A673 (cell line): Measurements from ENCODE around the gene CCBE1. TPM values are rescaled to one million over a fixed set of nuclear protein-coding genes. Genes with fewer than 3 reads are reported as not detected.

ENCODE experiments used
- BruUV-seq: library from RNA; stranded (reverse); fragments of 400-500 nt; replicated peaks from 2 replicates; lab custom pipeline; 2021; lab: Mats Ljungman, UMichigan
- CTCF ChIA-PET: fragments of 300-600 bp; sonication (Branson Sonifier 250); formaldehyde crosslinking; loops from one replicate; lab custom pipeline; 2022; ENCODE audit warnings: antibody characterized with exemption; lab: Charles Lee
- POLR2A ChIA-PET: fragments of 300-600 bp; sonication (Branson Sonifier 250); formaldehyde crosslinking; loops from one replicate; lab custom pipeline; 2022; ENCODE audit warnings: antibody characterized with exemption; ENCODE audit not compliant: low non-redundant PET; lab: Charles Lee
- DNase-seq: peaks from one replicate; pipeline ENCODE4 v3.0.0-alpha.2; 2015; ENCODE audit warnings: low spot score
- H3K27ac ChIP-seq: fragments of 200-600 bp; sonication (generic); 2 replicates; pipeline ENCODE4 v1.5.1; 2016; ENCODE audit warnings: mixed run types, low read depth, mild to moderate bottlenecking, mixed read lengths, antibody characterized with exemption, low read length; ENCODE audit not compliant: poor library complexity, severe bottlenecking
- H3K27me3 ChIP-seq: fragments of 200-600 bp; sonication (generic); replicated peaks from 2 replicates; pipeline ENCODE4 v1.6.1; 2017; ENCODE audit warnings: mixed run types, low read depth, mild to moderate bottlenecking, mixed read lengths, antibody characterized with exemption, low read length; ENCODE audit not compliant: insufficient read depth, poor library complexity
- H3K36me3 ChIP-seq: fragments of 200-600 bp; sonication (generic); 2 replicates; pipeline ENCODE4 v1.6.1; 2016; ENCODE audit warnings: mixed run types, mild to moderate bottlenecking, mixed read lengths, antibody characterized with exemption, low read length; ENCODE audit not compliant: insufficient read depth, poor library complexity, severe bottlenecking
- H3K4me1 ChIP-seq: fragments of 200-600 bp; sonication (generic); 2 replicates; pipeline ENCODE4 v1.6.1; 2017; ENCODE audit warnings: mixed run types, mild to moderate bottlenecking, mixed read lengths, antibody characterized with exemption, low read length; ENCODE audit not compliant: insufficient read depth, poor library complexity, severe bottlenecking
- H3K4me3 ChIP-seq: fragments of 200-600 bp; sonication (generic); 2 replicates; pipeline ENCODE4 v1.5.1; 2016; ENCODE audit warnings: low read depth, mixed run types, mild to moderate bottlenecking, mixed read lengths, low read length; ENCODE audit not compliant: poor library complexity, severe bottlenecking
- H3K9me3 ChIP-seq: fragments of 200-600 bp; sonication (generic); 2 replicates; pipeline ENCODE4 v1.6.1; 2016; ENCODE audit warnings: mixed run types, low read depth, mild to moderate bottlenecking, mixed read lengths, antibody characterized with exemption, low read length; ENCODE audit not compliant: poor library complexity, severe bottlenecking
- EZH2 ChIP-seq: fragments of 200-600 bp; sonication (generic); IDR thresholded peaks from 2 replicates; pipeline ENCODE4 v1.6.1; 2017; ENCODE audit warnings: borderline replicate concordance, low read depth, mild to moderate bottlenecking, mixed read lengths, antibody characterized with exemption, low read length; ENCODE audit not compliant: poor library complexity, severe bottlenecking
- intact Hi-C: fragments of 100-400 bp; cut with micrococcal nuclease; formaldehyde crosslinking; loops from one replicate; pipeline ENCODE4 v1.10.0; 2022; ENCODE audit not compliant: unreplicated experiment
- total RNA-seq: library from RNA; stranded (reverse); gene quantifications from 2 replicates; pipeline ENCODE4 v1.2.3, GENCODE V29; 2021
- TF ChIP-seq, protein P1 (sequence below): fragments of 300-800, 200-600 bp; sonication (generic); conservative IDR thresholded peaks from 2 replicates; pipeline ENCODE4 v1.5.1; 2017; ENCODE audit warnings: low read depth, mild to moderate bottlenecking, antibody characterized with exemption, low read length, moderate library complexity, mixed read lengths

Gene CCBE1
- total RNA-seq, 1 experiment from 2014 or later, result not detected

DNA sequence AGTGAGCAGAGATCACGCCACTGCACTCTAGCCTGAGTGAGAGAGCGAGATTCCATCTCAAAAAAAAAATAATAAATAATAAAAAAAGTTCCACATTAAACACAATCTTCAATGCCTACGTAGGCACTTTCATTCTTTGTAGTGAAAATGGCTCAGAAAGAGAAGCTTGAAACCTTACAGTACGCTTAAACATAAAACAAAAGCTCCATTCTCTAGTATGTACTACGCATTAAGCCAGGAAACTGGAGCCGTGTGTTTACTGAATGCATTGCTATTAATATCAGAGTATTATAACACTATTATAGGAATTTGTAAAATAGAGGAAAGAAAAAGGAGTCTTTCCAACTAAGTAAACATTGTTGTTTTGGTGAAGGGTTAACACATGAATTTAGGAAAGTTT is 296.8 kb downstream of the CCBE1 start:
- TF ChIP-seq, protein P1, sequence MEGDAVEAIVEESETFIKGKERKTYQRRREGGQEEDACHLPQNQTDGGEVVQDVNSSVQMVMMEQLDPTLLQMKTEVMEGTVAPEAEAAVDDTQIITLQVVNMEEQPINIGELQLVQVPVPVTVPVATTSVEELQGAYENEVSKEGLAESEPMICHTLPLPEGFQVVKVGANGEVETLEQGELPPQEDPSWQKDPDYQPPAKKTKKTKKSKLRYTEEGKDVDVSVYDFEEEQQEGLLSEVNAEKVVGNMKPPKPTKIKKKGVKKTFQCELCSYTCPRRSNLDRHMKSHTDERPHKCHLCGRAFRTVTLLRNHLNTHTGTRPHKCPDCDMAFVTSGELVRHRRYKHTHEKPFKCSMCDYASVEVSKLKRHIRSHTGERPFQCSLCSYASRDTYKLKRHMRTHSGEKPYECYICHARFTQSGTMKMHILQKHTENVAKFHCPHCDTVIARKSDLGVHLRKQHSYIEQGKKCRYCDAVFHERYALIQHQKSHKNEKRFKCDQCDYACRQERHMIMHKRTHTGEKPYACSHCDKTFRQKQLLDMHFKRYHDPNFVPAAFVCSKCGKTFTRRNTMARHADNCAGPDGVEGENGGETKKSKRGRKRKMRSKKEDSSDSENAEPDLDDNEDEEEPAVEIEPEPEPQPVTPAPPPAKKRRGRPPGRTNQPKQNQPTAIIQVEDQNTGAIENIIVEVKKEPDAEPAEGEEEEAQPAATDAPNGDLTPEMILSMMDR, result no peak
- TF ChIP-seq EZH2, result no peak
- intact Hi-C loops, result loop anchor here (5.0 kb wide), 2 partner anchors 198 to 618 kb away; no protein-coding TSS in a partner anchor
- DNase-seq, result no peak
- no peaks in the 10 kb centered on the region for H3K4me1 ChIP-seq
- no peak overlapping the region for H3K27ac ChIP-seq
- H3K27me3 ChIP-seq, result no peaks in the 10 kb centered on the region
- no peaks in the 10 kb centered on the region for H3K9me3 ChIP-seq
- BruUV-seq, result no TSS peak
- no peak overlapping the region for H3K4me3 ChIP-seq
- no peaks in the 10 kb centered on the region for H3K36me3 ChIP-seq
- ChIA-PET POLR2A (interaction anchor here (0.7 kb wide), 1 partner anchor 150 kb away, joined by 3 read pairs; no protein-coding TSS in a partner anchor), CTCF (no interaction called here)

DNA sequence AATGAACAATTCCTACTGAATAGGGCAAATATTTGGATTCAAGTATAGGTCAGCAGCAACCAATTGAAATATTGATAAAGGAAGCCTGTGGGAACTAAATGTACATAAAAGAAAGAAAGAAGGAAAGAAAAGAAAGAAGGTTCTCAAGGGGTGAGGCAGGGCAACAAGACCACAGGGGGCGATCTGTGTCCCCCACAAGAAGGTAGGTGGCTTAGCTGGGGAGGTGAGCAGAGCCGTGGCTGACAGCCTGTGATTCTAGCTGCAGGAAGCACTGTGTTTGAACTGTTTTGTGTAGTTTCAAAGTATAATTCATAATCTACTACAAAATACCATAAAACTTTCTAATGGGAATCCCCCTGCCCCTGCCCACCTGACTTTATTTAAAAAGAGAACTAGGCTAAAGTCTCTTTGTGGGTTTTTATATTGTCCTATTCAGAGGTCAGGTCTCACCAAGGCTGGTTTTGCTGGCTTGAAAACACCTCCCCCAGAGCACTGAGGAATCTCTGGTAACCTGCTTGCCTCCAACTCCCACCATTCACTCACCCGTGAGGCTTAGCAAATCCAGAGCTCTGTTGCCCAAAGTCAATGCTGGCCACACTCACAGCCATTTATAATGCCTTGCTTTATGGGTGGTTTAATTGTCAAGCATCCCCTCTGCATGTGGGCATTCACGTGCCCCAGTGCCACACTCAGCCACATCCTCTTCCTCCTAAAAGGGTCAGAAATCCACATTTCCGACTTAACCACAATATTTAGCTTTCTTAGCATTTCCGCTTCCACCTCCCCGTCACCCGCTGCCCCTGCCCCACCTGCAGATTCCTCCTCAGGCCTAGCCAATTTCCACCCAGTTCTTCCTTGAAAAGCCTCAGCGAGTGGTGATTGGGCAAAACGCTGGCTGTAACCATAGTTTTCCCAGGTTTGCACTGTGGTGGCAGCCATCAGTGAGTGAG is 301.7 kb downstream of the CCBE1 start:
- intact Hi-C loops, result no loop called here
- CTCF ChIA-PET, result no interaction called here
- BruUV-seq, result no TSS peak
- Histone ChIP-seq H3K4me1 (no peaks in the 10 kb centered on the region), H3K27me3 (no peaks in the 10 kb centered on the region), H3K4me3 (no peak overlapping the region), H3K36me3 (no peaks in the 10 kb centered on the region), H3K9me3 (no peaks in the 10 kb centered on the region), H3K27ac (no peak overlapping the region)
- no peak for DNase-seq
- POLR2A ChIA-PET, result no interaction called here
- TF ChIP-seq, protein P1, result no peak
- no peak for TF ChIP-seq EZH2

DNA sequence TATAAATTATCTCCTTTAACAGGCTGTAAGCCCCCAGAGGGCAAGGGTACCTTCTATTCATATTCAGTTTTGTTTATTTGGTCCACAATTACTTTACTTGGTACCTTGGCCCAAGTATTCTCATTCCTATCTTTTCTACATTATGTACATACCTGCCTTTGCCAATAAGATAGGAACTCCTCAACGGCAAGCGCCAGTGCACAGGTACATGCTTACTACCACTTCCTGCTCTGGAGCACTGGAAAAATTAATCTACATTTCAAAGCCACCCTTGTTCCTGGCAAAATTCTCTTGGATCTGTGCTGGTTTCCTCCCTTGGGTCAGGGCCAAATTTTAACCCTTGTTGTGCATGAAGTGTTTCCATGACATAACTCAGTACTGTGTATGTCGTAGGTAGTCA is 303.8 kb downstream of the CCBE1 start:
- CTCF ChIA-PET, result no interaction called here
- Histone ChIP-seq H3K36me3 (no peaks in the 10 kb centered on the region), H3K9me3 (no peaks in the 10 kb centered on the region), H3K4me3 (no peak overlapping the region), H3K4me1 (no peaks in the 10 kb centered on the region), H3K27ac (no peak overlapping the region), H3K27me3 (no peaks in the 10 kb centered on the region)
- no TSS peak for BruUV-seq
- TF ChIP-seq, protein P1, result no peak
- no peak for TF ChIP-seq EZH2
- POLR2A ChIA-PET, result no interaction called here
- no peak for DNase-seq
- intact Hi-C loops, result no loop called here
